Activated CD8-positive, alpha-beta memory T cell treated with anti-CD3 and anti-CD28 coated beads, Interleukin-2, amount 50 U/mL, for 4 hours (primary cell): ENCODE measurements around the gene ANKRD12.

Experiments used
- DNase-seq: peaks from one replicate; pipeline ENCODE4 v3.0.0-alpha.2; 2020

Gene ANKRD12

GRCh38 chr18:9304388-9305070 lies 167.9 kb downstream of the ANKRD12 start:
- DNase-seq: no peak

GRCh38 chr18:9319333-9319732 lies 182.8 kb downstream of the ANKRD12 start:
- DNase-seq: no peak

GRCh38 chr18:9321017-9321452 lies 184.5 kb downstream of the ANKRD12 start:
- no peak for DNase-seq

GRCh38 chr18:9321736-9322135 lies 185.2 kb downstream of the ANKRD12 start:
- no peak for DNase-seq

GRCh38 chr18:9322744-9323143 lies 186.2 kb downstream of the ANKRD12 start:
- DNase-seq: no peak

GRCh38 chr18:9323750-9324445 lies 187.3 kb downstream of the ANKRD12 start:
- DNase-seq: no peak

- DNase-seq: no peak
Observed at GRCh38 chr18:9325716-9326115, 189.1 kb downstream of the ANKRD12 start.

- no peak for DNase-seq
Observed at GRCh38 chr18:9328776-9329175, 192.2 kb downstream of the ANKRD12 start.

DNA sequence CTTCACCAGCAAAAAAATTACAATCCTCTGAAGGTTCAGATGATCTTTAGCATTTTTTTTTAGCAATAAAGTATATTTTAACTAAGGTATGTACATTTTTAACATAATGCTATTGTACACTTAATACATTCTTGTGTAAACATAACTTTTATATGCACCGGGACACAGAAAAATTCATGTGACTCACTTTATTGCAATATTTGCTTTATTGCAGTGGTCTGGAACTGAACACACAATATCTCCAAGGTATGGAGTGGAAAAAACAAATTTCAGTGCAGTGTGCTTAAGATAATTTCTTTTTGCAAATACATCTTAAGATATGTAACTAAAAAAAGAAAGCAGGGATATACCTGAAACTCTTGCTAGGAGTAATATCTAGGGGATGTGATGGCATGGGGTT lies 192.9 kb downstream of the ANKRD12 start:
- no peak for DNase-seq

DNA sequence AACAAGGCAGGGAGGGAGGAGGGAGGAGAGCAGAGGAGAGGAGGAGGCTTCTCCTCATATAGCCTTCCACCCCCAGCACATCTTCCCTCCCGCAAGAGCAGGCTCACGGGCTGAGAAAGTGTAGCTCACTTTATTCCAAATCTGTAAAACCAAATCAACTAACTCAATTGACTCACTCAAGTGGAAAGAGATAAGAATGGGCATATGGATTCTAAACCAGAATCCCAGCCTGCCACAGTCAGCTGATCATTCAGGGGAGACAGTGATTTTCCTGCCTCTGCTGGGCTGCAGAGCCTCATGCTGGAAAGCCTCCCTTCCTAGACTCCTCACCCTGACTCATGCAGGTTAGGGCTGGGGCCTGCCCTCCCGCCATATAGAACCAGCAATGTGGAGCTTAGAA lies 193.8 kb downstream of the ANKRD12 start:
- no peak for DNase-seq

- peak; percentile 29 for DNase-seq
Observed at GRCh38 chr18:9333441-9334328, 197.1 kb downstream of the ANKRD12 start.

DNA sequence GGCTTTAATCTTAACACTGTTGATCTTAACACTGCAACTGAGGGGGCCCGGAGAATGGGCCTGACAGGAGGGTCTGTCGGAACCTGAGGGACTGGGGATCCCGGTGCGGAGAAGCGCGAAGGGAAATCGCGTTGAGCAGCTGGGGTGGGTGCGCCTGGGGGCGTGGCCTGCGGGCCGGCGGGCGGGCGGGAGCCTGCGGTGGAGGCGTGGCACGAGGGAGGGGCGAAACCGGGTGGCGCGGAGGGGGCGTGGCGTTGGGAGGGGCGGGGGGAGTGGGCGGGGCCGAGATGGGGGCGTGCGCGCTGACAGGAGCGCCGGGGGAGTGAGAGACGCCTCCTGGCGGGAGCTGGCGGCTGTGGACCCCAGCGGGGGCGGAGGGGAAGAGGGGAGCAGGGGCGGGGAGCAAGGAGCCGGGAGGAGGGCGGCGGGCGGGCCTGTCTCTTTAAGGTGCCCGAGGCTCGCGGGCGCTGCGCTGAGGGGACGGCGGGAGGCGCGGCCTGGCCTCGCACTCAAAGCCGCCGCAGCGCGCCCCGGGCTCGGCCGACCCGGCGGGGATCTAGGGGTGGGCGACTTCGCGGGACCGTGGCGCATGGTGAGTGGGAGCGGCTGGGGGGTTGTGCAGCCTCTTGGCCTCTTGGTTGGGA lies 197.9 kb downstream of the ANKRD12 start, which contains the start of gene TWSG1:
TSS of gene TWSG1 (plus strand) at position 445 of the 644 bp plus-strand sequence. CDS start 2,457 bp downstream, outside the sequence.
- DNase-seq: peak; percentile 96

DNA sequence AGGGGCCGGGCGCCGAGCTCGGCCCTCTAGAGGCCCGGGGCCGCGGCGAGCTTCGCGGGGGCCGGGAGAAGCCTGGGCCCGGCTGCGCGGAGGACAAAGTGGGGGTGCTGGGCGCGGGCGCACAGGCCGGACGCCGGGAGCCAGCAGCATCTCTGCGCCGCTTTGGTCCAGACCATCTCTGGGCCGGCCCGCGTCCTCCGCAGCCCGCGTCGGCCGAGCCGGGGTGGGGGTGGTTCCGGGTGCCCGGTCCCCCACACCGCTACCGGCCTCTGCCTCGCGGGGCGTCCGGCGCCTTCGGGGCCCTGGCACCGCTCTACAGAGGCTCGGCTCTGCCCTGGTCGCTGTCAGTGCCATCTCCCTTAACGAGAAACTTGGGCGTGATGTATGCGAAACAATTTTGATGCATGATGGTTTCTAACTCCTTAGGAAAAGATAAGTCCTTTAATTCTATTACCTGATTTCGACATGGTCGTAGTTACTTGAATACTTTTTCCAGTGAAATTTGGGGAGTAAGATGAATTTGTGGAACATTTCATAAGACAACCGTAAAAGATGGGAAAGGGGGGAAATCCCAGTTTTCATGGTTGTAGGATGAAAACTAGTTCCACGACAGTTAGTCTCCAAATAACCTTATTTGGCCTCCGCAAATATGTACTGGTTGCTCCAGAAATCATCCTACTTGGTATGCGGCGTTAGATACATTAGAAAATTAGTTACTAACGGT lies 198.6 kb downstream of the ANKRD12 start:
- peak; percentile 34 for DNase-seq
